OCI-LY7 (cell line): Measurements from ENCODE around the gene SWT1. TPM values are rescaled to one million over a fixed set of nuclear protein-coding genes. Genes with fewer than 3 reads are reported as not detected.

Experiments
- BruUV-seq: library from RNA; stranded (reverse); fragments of 400-500 nt; replicated peaks from 2 replicates; lab custom pipeline; 2021; lab: Mats Ljungman, UMichigan
- CTCF ChIA-PET: fragments of 300-600 bp; sonication (Branson Sonifier 250); formaldehyde crosslinking; loops from one replicate; lab custom pipeline; 2022; ENCODE audit warnings: antibody characterized with exemption; ENCODE audit not compliant: unreplicated experiment; lab: Charles Lee
- POLR2A ChIA-PET: fragments of 300-600 bp; sonication (Branson Sonifier 250); formaldehyde crosslinking; loops from one replicate; lab custom pipeline; 2022; ENCODE audit warnings: antibody characterized with exemption; lab: Charles Lee
- DNase-seq: peaks from one replicate; pipeline ENCODE4 v3.0.0-alpha.2; 2015; ENCODE audit warnings: low spot score
- H2AFZ ChIP-seq: fragments of 200-600 bp; sonication (generic), shearing (Covaris generic); 2 replicates; pipeline ENCODE4 v1.6.1; 2014; ENCODE audit warnings: mild to moderate bottlenecking, antibody characterized with exemption, low read length, moderate library complexity
- H3K27ac ChIP-seq: fragments of 200-600 bp; sonication (generic); 2 replicates; pipeline ENCODE4 v1.5.1; 2014; ENCODE audit warnings: mixed run types, low read depth, mild to moderate bottlenecking, moderate library complexity, low read length, inconsistent platforms; ENCODE audit not compliant: poor library complexity, severe bottlenecking
- H3K36me3 ChIP-seq: fragments of 200-600 bp; sonication (generic); 2 replicates; pipeline ENCODE4 v1.6.1; 2014; ENCODE audit warnings: mild to moderate bottlenecking, antibody characterized with exemption, low read length, moderate library complexity, mixed read lengths; ENCODE audit not compliant: insufficient read depth
- H3K4me1 ChIP-seq: fragments of 200-600 bp; sonication (generic); 2 replicates; pipeline ENCODE4 v1.5.1; 2014; ENCODE audit warnings: mild to moderate bottlenecking, low read length; ENCODE audit not compliant: insufficient read depth, poor library complexity, severe bottlenecking
- H3K4me2 ChIP-seq: fragments of 200-600 bp; sonication (generic); 2 replicates; pipeline ENCODE4 v1.6.1; 2014; ENCODE audit warnings: mild to moderate bottlenecking, low read length
- H3K4me3 ChIP-seq: fragments of 200-600 bp; sonication (generic); 2 replicates; pipeline ENCODE4 v1.5.1; 2014; ENCODE audit warnings: mild to moderate bottlenecking, low read depth, low read length; ENCODE audit not compliant: poor library complexity, severe bottlenecking
- H3K79me2 ChIP-seq: fragments of 200-600 bp; sonication (generic); 2 replicates; pipeline ENCODE4 v1.6.1; 2016; ENCODE audit warnings: low read depth, mild to moderate bottlenecking, low read length, moderate library complexity, mixed read lengths; ENCODE audit not compliant: insufficient read depth
- H3K9me2 ChIP-seq: fragments of 200-600 bp; sonication (generic); 2 replicates; pipeline ENCODE4 v1.6.1; 2016; ENCODE audit warnings: mild to moderate bottlenecking, low read length, mixed read lengths; ENCODE audit not compliant: insufficient read depth
- H3K9me3 ChIP-seq: fragments of 200-600 bp; sonication (generic); 2 replicates; pipeline ENCODE4 v1.6.1; 2014; ENCODE audit warnings: mild to moderate bottlenecking, mixed run types, low read length, mixed read lengths
- H4K20me1 ChIP-seq: fragments of 200-600 bp; sonication (generic); 2 replicates; pipeline ENCODE4 v1.6.1; 2014; ENCODE audit warnings: mild to moderate bottlenecking, antibody characterized with exemption, low read length, moderate library complexity, mixed read lengths; ENCODE audit not compliant: insufficient read depth
- CTCF ChIP-seq: fragments of 200-600 bp; sonication (generic); conservative IDR thresholded peaks from 2 replicates; pipeline ENCODE4 v1.5.1; 2014; ENCODE audit warnings: mild to moderate bottlenecking, antibody characterized with exemption, low read length, moderate library complexity, mixed read lengths
- EZH2phosphoT487 ChIP-seq: fragments of 200-600 bp; sonication (generic); IDR thresholded peaks from 2 replicates; pipeline ENCODE4 v1.6.1; 2018; ENCODE audit warnings: low read depth, borderline replicate concordance, mild to moderate bottlenecking, mixed run types, antibody characterized with exemption, low read length, moderate library complexity, mixed read lengths
- intact Hi-C: fragments of 100-400 bp; cut with micrococcal nuclease; formaldehyde crosslinking; loops from one replicate; pipeline ENCODE4 v1.10.0; 2022; ENCODE audit not compliant: unreplicated experiment
- total RNA-seq, 2 experiments: library from RNA; depleted of rRNA in 1 of 2; stranded (reverse); fragments of >200 nt in 1 of 2; shearing (Covaris generic) in 1 of 2; gene quantifications; 2 replicates each; pipeline ENCODE4 v1.2.3, GENCODE V29; 2014 to 2022

SWT1 gene
- total RNA-seq, 2 experiments from 2014 or later, result 2.1 to 2.6 TPM

GRCh38 chr1:185129708-185130107, 27.3 kb upstream of the SWT1 start:
- BruUV-seq, result no TSS peak
- Histone ChIP-seq H3K79me2 (no peaks in the 10 kb centered on the region), H3K9me3 (no peaks in the 10 kb centered on the region), H3K9me2 (no peaks in the 10 kb centered on the region), H3K27ac (no peak overlapping the region), H3K4me2 (no peak overlapping the region), H4K20me1 (no peaks in the 10 kb centered on the region), H3K4me1 (no peaks in the 10 kb centered on the region), H3K36me3 (peaks cover 55% of the 10 kb centered on the region), H3K4me3 (no peak overlapping the region), H2AFZ (no peak overlapping the region)
- intact Hi-C loops, result no loop called here
- TF ChIP-seq EZH2phosphoT487, result no peak
- no peak for TF ChIP-seq CTCF
- CTCF ChIA-PET, result no interaction called here
- POLR2A ChIA-PET, result no interaction called here
- no peak for DNase-seq

- Histone ChIP-seq H3K36me3 (peaks cover 57% of the 10 kb centered on the region), H3K4me2 (no peak overlapping the region), H3K4me1 (no peaks in the 10 kb centered on the region), H3K4me3 (no peak overlapping the region), H4K20me1 (no peaks in the 10 kb centered on the region), H2AFZ (no peak overlapping the region), H3K79me2 (no peaks in the 10 kb centered on the region), H3K27ac (no peak overlapping the region), H3K9me3 (no peaks in the 10 kb centered on the region), H3K9me2 (no peaks in the 10 kb centered on the region)
- TF ChIP-seq EZH2phosphoT487 (no peak), CTCF (no peak)
- intact Hi-C loops, result no loop called here
- ChIA-PET CTCF (no interaction called here), POLR2A (interaction anchor here (1.1 kb wide), 1 partner anchor 19 kb away, joined by 3 read pairs; no protein-coding TSS in a partner anchor)
- no TSS peak for BruUV-seq
- no peak for DNase-seq
These were observed 24.4 kb upstream of the SWT1 start for GRCh38 chr1:185132534-185132933.

DNA sequence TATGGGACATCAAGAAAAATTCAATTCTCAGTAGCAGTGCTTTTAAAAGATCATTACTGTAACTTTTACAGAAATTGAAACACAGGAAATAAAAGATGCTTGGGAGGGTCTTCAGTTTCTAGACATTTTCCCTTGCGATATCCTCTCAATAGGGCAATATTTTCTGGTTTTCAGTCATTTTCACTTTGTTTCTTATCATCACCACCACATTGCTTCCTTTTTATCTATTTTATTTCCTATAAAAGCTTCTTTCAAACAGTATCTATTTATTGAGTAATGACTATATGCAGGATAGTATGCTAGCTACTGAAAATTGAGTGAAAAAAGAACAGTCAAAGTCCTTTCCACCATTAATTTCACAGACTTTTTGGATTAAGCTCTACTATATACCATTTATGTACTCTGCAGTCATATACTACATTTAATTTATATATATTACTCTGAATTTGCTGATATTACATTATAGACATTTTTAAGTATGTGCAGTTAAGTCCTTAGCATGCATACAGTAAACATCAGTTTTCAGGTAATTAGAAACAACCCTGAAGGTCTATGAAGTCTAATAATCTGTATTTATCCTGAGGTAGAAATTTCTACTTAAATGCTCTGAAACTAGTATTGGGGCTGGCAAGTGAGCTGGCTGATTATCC, 18.9 kb upstream of the SWT1 start:
- Histone ChIP-seq H3K36me3 (peaks cover 55% of the 10 kb centered on the region), H4K20me1 (no peaks in the 10 kb centered on the region), H3K9me2 (no peaks in the 10 kb centered on the region), H3K79me2 (no peaks in the 10 kb centered on the region), H2AFZ (no peak overlapping the region), H3K27ac (no peak overlapping the region), H3K4me3 (no peak overlapping the region), H3K9me3 (no peaks in the 10 kb centered on the region), H3K4me2 (no peak overlapping the region), H3K4me1 (no peaks in the 10 kb centered on the region)
- no TSS peak for BruUV-seq
- DNase-seq, result no peak
- TF ChIP-seq CTCF (no peak), EZH2phosphoT487 (no peak)
- ChIA-PET POLR2A (interaction anchor here (0.6 kb wide), 2 partner anchors 38 to 234 kb away, joined by 3 to 6 read pairs; no protein-coding TSS in a partner anchor), CTCF (no interaction called here)
- intact Hi-C loops, result no loop called here
